ENCODE results near the gene ATL2.

Gene ATL2

DNA sequence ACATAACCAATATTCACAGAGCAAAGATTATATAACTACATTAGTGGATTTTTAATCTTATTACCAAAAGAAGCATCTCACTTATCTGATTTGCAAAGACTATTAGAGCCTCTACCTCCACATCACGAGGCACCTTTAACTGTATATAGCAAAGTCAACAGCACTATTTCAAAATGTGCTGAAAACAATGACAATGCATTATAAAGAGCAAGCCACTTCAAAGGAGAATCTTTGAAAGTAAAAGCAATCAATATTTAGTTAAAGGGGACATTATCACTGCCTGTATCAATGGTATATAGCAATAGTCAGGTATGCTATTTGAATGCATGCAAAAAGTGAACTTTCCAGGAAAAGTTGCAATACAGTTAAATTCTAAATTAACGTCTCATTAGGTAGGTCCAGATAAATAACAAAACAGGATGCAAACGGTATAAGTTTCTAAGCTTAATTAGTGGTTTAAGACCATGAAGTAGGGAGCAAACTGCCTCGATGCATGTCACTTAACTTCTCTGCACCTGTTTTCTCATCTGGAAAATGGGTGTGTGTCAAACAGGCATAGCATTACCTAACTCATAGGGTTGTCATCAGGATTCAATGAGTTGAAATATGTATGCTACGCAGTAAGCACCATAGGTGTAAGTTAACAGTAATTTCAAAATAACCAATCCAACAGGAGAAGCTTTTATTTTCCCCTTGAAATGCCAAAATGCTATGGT lies 31.6 kb downstream of the ATL2 start:
- peak overlapping the region; percentile 55; the same call in 1 of the 2 replicates for H3K27ac ChIP-seq (ENCODE audit: low read length)
- H3K9ac ChIP-seq (ENCODE audit: low read length), result no peak overlapping the region
- peaks cover 27% of the 10 kb centered on the region for H3K4me1 ChIP-seq (ENCODE audit: low read length)
- peak overlapping the region; percentile 31 for H3K4me3 ChIP-seq (ENCODE audit: low read length)
- H3K36me3 ChIP-seq (replicated peaks; ENCODE audit: low read depth, low read length), result peaks cover 42% of the 10 kb centered on the region
- peaks cover 64% of the 10 kb centered on the region for H3K79me2 ChIP-seq (ENCODE audit: low read length)
- H3K4me2 ChIP-seq (ENCODE audit: low read length), result peak overlapping the region; percentile 67
- TF ChIP-seq, protein P1, sequence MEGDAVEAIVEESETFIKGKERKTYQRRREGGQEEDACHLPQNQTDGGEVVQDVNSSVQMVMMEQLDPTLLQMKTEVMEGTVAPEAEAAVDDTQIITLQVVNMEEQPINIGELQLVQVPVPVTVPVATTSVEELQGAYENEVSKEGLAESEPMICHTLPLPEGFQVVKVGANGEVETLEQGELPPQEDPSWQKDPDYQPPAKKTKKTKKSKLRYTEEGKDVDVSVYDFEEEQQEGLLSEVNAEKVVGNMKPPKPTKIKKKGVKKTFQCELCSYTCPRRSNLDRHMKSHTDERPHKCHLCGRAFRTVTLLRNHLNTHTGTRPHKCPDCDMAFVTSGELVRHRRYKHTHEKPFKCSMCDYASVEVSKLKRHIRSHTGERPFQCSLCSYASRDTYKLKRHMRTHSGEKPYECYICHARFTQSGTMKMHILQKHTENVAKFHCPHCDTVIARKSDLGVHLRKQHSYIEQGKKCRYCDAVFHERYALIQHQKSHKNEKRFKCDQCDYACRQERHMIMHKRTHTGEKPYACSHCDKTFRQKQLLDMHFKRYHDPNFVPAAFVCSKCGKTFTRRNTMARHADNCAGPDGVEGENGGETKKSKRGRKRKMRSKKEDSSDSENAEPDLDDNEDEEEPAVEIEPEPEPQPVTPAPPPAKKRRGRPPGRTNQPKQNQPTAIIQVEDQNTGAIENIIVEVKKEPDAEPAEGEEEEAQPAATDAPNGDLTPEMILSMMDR (IDR thresholded peaks at IDR 0.05; ENCODE audit: low read depth, low read length), result no peak
- no peak for TF ChIP-seq EZH2phosphoT487 (IDR thresholded peaks at IDR 0.05; ENCODE audit: low read depth)
- H3K9me3 ChIP-seq (ENCODE audit: insufficient read depth, low read length), result no peaks in the 10 kb centered on the region
- peaks cover 40% of the 10 kb centered on the region for H4K20me1 ChIP-seq (ENCODE audit: insufficient read depth, low read length)
- no peaks in the 10 kb centered on the region for H3K27me3 ChIP-seq (ENCODE audit: low read depth, low read length)
- H2AFZ ChIP-seq (ENCODE audit: low read depth, low read length), result no peak overlapping the region

DNA sequence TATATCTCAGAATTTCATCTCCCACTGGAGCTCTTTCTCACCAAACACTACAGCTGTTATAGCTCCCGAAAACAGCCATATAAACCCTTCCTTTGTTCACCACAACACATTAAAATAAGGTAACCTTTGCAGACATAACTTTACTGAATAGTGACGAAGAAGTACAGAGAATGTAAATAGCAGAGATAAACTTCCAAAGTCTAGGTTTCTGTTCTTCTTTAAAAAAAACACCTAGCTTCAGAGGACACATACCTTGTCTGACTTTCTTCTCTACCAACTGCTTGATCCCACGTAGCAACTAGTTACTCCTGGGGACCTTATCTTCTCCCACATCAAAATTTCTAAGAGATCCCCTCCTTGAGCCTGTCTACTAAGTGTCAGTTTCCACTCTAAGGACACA lies 32.3 kb downstream of the ATL2 start:
- H3K9ac ChIP-seq (ENCODE audit: low read length), result no peak overlapping the region
- no peaks in the 10 kb centered on the region for H3K9me3 ChIP-seq (ENCODE audit: insufficient read depth, low read length)
- no peaks in the 10 kb centered on the region for H3K27me3 ChIP-seq (ENCODE audit: low read depth, low read length)
- H3K27ac ChIP-seq (ENCODE audit: low read length), result peak overlapping the region; percentile 55
- H3K36me3 ChIP-seq (replicated peaks; ENCODE audit: low read depth, low read length), result peaks cover 37% of the 10 kb centered on the region
- H4K20me1 ChIP-seq (ENCODE audit: insufficient read depth, low read length), result peaks cover 35% of the 10 kb centered on the region
- no peak overlapping the region for H2AFZ ChIP-seq (ENCODE audit: low read depth, low read length)
- H3K4me1 ChIP-seq (ENCODE audit: low read length), result peaks cover 27% of the 10 kb centered on the region
- H3K4me2 ChIP-seq (ENCODE audit: low read length), result peak overlapping the region; percentile 67
- TF ChIP-seq, protein P1 (IDR thresholded peaks at IDR 0.05; ENCODE audit: low read depth, low read length), result no peak
- no peak for TF ChIP-seq EZH2phosphoT487 (IDR thresholded peaks at IDR 0.05; ENCODE audit: low read depth)
- H3K79me2 ChIP-seq (ENCODE audit: low read length), result peaks cover 57% of the 10 kb centered on the region
- peak overlapping the region; percentile 31 for H3K4me3 ChIP-seq (ENCODE audit: low read length)

DNA sequence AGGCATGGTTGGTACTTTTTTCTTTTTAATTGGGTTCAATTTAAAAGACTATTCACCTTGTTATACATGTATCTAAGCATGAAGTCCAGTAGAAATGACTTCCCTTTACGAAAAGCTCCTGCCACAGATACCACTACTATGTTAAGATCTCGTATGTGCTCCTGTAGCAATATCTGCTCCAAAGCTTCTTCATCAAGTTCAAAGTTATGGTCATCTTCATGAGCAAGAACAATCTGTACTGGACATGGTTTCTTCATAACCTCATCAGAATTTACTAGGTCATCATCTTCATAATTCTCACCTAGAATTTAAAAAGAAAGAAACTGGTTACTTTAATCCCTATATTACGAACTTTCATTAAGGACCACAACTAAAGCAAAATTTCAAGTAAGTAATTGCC lies 33.9 kb downstream of the ATL2 start:
- Histone ChIP-seq H3K4me3 (ENCODE audit: low read length) (no peak overlapping the region), H3K36me3 (replicated peaks; ENCODE audit: low read depth, low read length) (peaks cover 39% of the 10 kb centered on the region), H3K27ac (ENCODE audit: low read length) (no peak overlapping the region), H3K9me3 (ENCODE audit: insufficient read depth, low read length) (no peaks in the 10 kb centered on the region), H3K4me2 (ENCODE audit: low read length) (no peak overlapping the region), H3K27me3 (ENCODE audit: low read depth, low read length) (no peaks in the 10 kb centered on the region), H3K4me1 (ENCODE audit: low read length) (peaks cover 27% of the 10 kb centered on the region), H3K9ac (ENCODE audit: low read length) (no peak overlapping the region), H3K79me2 (ENCODE audit: low read length) (peaks cover 51% of the 10 kb centered on the region), H2AFZ (ENCODE audit: low read depth, low read length) (no peak overlapping the region), H4K20me1 (ENCODE audit: insufficient read depth, low read length) (peaks cover 34% of the 10 kb centered on the region)
- TF ChIP-seq, protein P1 (IDR thresholded peaks at IDR 0.05; ENCODE audit: low read depth, low read length), result no peak
- no peak for TF ChIP-seq EZH2phosphoT487 (IDR thresholded peaks at IDR 0.05; ENCODE audit: low read depth)

DNA sequence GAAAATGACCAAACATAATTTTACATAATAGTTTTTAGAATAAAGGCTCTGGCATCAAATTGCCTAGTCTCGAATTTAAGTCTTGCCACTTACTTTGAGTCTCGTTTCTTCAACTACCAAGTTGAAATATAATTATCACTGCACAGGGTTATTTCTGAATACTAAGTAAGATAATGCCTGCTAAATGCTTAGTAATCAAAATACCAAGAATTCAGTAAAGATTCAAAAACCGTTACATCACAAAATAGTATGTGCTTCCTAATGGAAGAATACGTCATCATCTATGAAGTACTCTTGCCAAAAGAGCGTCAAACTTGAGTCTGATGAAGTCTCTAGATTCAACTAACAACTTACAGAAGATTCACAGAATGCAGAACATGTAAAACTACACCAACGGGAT lies 40.5 kb downstream of the ATL2 start:
- TF ChIP-seq, protein P1 (IDR thresholded peaks at IDR 0.05; ENCODE audit: low read depth, low read length), result no peak
- TF ChIP-seq EZH2phosphoT487 (IDR thresholded peaks at IDR 0.05; ENCODE audit: low read depth), result no peak
- no peak overlapping the region for H3K27ac ChIP-seq (ENCODE audit: low read length)

More for the DNA sequence above, 40.5 kb downstream of the ATL2 start:
- 0 out of 2 replicates have a peak, but pooled peaks cover 4% of the 10 kb centered on the region for H3K4me1 ChIP-seq (ENCODE audit: low read length)
- H2AFZ ChIP-seq (ENCODE audit: low read depth, low read length), result no peak overlapping the region
- peaks cover 11% of the 10 kb centered on the region; the same call in 1 of the 2 replicates for H3K79me2 ChIP-seq (ENCODE audit: low read length)
- peaks cover 5% of the 10 kb centered on the region; the same call in 1 of the 2 replicates for H4K20me1 ChIP-seq (ENCODE audit: insufficient read depth, low read length)
- no peak overlapping the region for H3K4me2 ChIP-seq (ENCODE audit: low read length)
- no peak overlapping the region for H3K9ac ChIP-seq (ENCODE audit: low read length)
- H3K4me3 ChIP-seq (ENCODE audit: low read length), result no peak overlapping the region
- H3K9me3 ChIP-seq (ENCODE audit: insufficient read depth, low read length), result no peaks in the 10 kb centered on the region
- no peaks in the 10 kb centered on the region for H3K27me3 ChIP-seq (ENCODE audit: low read depth, low read length)
- peaks cover 24% of the 10 kb centered on the region for H3K36me3 ChIP-seq (replicated peaks; ENCODE audit: low read depth, low read length)
